Endothelial cell of umbilical vein (primary cell): ENCODE data around the gene C1QB. TPM values are rescaled to one million over a fixed set of nuclear protein-coding genes. Genes with fewer than 3 reads are reported as not detected.

Experiments used
- BruUV-seq: library from RNA; stranded (reverse); fragments of 400-500 nt; replicated peaks from 2 replicates; lab custom pipeline; 2021; lab: Mats Ljungman, UMichigan
- CTCF ChIA-PET: fragments of 300-600, 350-600 bp; sonication (Branson Sonifier 250); formaldehyde crosslinking; loops from one replicate; lab custom pipeline; 2021; ENCODE audit warnings: antibody characterized with exemption, inconsistent platforms; lab: Charles Lee
- POLR2A ChIA-PET: fragments of 300-600, 350-600 bp; sonication (Branson Sonifier 250); formaldehyde crosslinking; loops from one replicate; lab custom pipeline; 2021; ENCODE audit warnings: antibody characterized with exemption, inconsistent platforms; lab: Charles Lee
- DNase-seq: peaks from one replicate; pipeline ENCODE4 v3.0.0-alpha.2; 2011; ENCODE audit warnings: low read depth, low spot score
- FAIRE-seq: peaks from 2 replicates; lab custom pipeline; 2011; peaks lifted over from hg19 to GRCh38; lab: Jason Lieb, UNC
- H2AFZ ChIP-seq: 2 replicates; pipeline ENCODE4 v1.6.0; 2012; ENCODE audit warnings: low read depth, low read length, control low read depth, inconsistent platforms
- H3K27ac ChIP-seq: 2 replicates; pipeline ENCODE4 v1.5.1; 2011; ENCODE audit warnings: low read depth, mild to moderate bottlenecking, control low read depth, low read length, moderate library complexity; ENCODE audit not compliant: insufficient read depth
- H3K27me3 ChIP-seq, 2 experiments: 2 replicates each; pipeline versions ENCODE4 v1.6.0 to v1.6.1; 2011; ENCODE audit warnings: low read length in 2 of 2, mixed read lengths in 1 of 2; ENCODE audit not compliant: control insufficient read depth in 2 of 2, insufficient read depth in 2 of 2
- H3K36me3 ChIP-seq, 2 experiments: 2 replicates in 1 of 2; 3 replicates in 1 of 2; pipeline ENCODE4 v1.5.1; 2011; ENCODE audit warnings: low read length in 2 of 2, mild to moderate bottlenecking in 1 of 2, moderate library complexity in 1 of 2; ENCODE audit not compliant: control insufficient read depth in 2 of 2, insufficient read depth in 2 of 2; ENCODE audit errors: extremely low read depth in 1 of 2
- H3K4me1 ChIP-seq: 3 replicates; pipeline ENCODE4 v1.5.1; 2011; ENCODE audit warnings: mild to moderate bottlenecking, low read length; ENCODE audit not compliant: control insufficient read depth, insufficient read depth; ENCODE audit errors: extremely low read depth
- H3K4me2 ChIP-seq: 2 replicates; pipeline ENCODE4 v1.6.1; 2011; ENCODE audit warnings: low read length, control low read depth, mixed read lengths; ENCODE audit not compliant: insufficient read depth
- H3K4me3 ChIP-seq, 3 experiments: fragments of 200-600 bp in 1 of 3; sonication (generic), shearing (Covaris generic) in 1 of 3; replicated peaks in 1 of 3; 2 replicates each; pipeline ENCODE4 v1.5.1; 2011 to 2016; ENCODE audit warnings: control low read depth in 3 of 3, low read length in 3 of 3, mild to moderate bottlenecking in 2 of 3, inconsistent platforms in 1 of 3, low read depth in 1 of 3, moderate library complexity in 1 of 3; ENCODE audit not compliant: insufficient read depth in 1 of 3
- H3K79me2 ChIP-seq: 2 replicates; pipeline ENCODE4 v1.6.0; 2012; ENCODE audit warnings: low read length, inconsistent platforms; ENCODE audit not compliant: control insufficient read depth, insufficient read depth
- H3K9ac ChIP-seq: replicated peaks from 2 replicates; pipeline ENCODE3; 2011; ENCODE audit warnings: low read length, control low read depth; ENCODE audit not compliant: insufficient read depth; ENCODE audit errors: extremely low read depth
- H3K9me1 ChIP-seq: replicated peaks from 3 replicates; pipeline ENCODE4 v1.6.0; 2011; ENCODE audit warnings: mild to moderate bottlenecking, low read length; ENCODE audit not compliant: control insufficient read depth, insufficient read depth; ENCODE audit errors: extremely low read depth
- H3K9me3 ChIP-seq: replicated peaks from 2 replicates; pipeline ENCODE4 v1.5.1; 2012; ENCODE audit warnings: low read length, inconsistent platforms; ENCODE audit not compliant: control insufficient read depth, insufficient read depth
- H4K20me1 ChIP-seq: replicated peaks from 2 replicates; pipeline ENCODE3; 2011; ENCODE audit warnings: mild to moderate bottlenecking, low read length; ENCODE audit not compliant: control insufficient read depth, insufficient read depth; ENCODE audit errors: extremely low read depth
- EZH2 ChIP-seq: IDR thresholded peaks from 2 replicates; pipeline ENCODE4 v1.6.1; 2012; ENCODE audit warnings: borderline replicate concordance, low read depth, mild to moderate bottlenecking, moderate library complexity, low read length, inconsistent platforms; ENCODE audit not compliant: severe bottlenecking
- MYC ChIP-seq: IDR thresholded peaks from one replicate; pipeline ENCODE4 v1.6.1; 2011; ENCODE audit warnings: mild to moderate bottlenecking, low read depth, low read length
- POLR2A ChIP-seq: IDR thresholded peaks from 2 replicates; pipeline ENCODE4 v1.6.1; 2012; ENCODE audit warnings: low read depth, mild to moderate bottlenecking, control low read depth, low read length
- POLR2AphosphoS5 ChIP-seq: IDR thresholded peaks from 2 replicates; pipeline ENCODE4 v1.6.1; 2012; ENCODE audit warnings: low read depth, mild to moderate bottlenecking, control low read depth, low read length, moderate library complexity; ENCODE audit not compliant: insufficient read depth
- dilution Hi-C: fragments of 300-500 bp; cut with MboI; formaldehyde crosslinking; loops from one replicate; pipeline ENCODE4 v1.15.0; 2019; ENCODE audit warnings: low sequenced_read_pairs; ENCODE audit not compliant: extremely low pct_ligation_motif_present
- intact Hi-C: fragments of 100-400 bp; cut with micrococcal nuclease; formaldehyde crosslinking; loops from one replicate; pipeline ENCODE4 v1.10.0; 2022
- polyA plus RNA-seq, 4 experiments: library from polyadenylated mRNA; depleted of rRNA in 3 of 4; stranded (reverse) in 3 of 4; unstranded in 1 of 4; fragments of >200 nt; gene quantifications; 2 replicates each; pipeline versions ENCODE4 v1.2.1 to v1.2.3, GENCODE V29; 2011 to 2012; ENCODE audit warnings: missing spikeins in 1 of 4
- total RNA-seq: library from RNA; stranded (reverse); gene quantifications from 2 replicates; pipeline ENCODE4 v1.2.3, GENCODE V29; 2021
- TF ChIP-seq, protein P1 (sequence below), 2 donors: IDR thresholded peaks; 1 replicate in 1 of 2; 2 replicates in 1 of 2; pipeline ENCODE4 v1.5.1; 2011; ENCODE audit warnings: low read length in 2 of 2, mild to moderate bottlenecking in 2 of 2, moderate library complexity in 2 of 2, control low read depth in 1 of 2, inconsistent platforms in 1 of 2, low read depth in 1 of 2; ENCODE audit not compliant: insufficient read depth in 1 of 2; ENCODE audit errors: extremely low read depth in 1 of 2

Gene C1QB
- total and polyA plus RNA-seq, 2 donors (not counting 3 experiments of a cell fraction or from before 2014, with no cell fraction given), result not detected

DNA sequence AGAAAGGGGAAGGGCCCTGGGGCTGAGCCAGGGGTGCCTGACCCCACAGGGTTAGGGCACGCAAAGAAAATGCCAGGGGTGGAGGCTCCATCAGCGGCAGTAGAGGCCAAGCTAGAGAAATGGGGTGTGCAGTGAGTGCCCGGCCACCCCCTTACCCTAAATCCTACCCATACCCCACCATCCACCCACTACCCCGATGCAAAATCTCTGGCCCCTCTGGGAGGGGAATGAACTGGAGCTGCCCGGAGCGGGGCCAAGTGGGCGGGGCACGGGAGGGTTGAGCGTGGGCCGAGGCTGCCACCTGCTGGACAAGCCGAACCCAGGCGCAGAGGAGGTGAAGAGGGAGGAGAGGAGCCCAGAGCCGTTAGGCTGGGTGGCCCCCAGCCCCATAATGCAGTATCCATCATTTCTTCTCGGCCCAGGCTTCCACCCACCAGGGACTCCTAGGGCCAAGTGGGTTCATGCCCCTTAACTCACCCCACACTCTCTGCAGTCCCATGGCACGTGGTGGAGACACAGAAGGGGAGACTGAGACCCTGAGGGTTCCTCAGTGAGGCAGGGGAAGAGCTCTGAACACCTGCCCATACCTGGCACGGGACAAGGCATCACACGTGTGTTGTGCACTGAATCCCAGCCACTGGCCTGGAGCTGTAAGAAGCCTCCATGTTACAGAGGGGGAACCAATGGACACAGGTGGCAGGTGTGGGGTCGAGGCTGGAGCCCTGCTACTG is 11.0 kb upstream of the C1QB start:
- ChIA-PET POLR2A (no interaction called here), CTCF (interaction anchor here (0.6 to 5.5 kb wide), 22 partner anchors 8 to 1971 kb away, joined by 3 to 154 read pairs (median 4); partner anchors contain the start of gene ZBTB40)
- Histone ChIP-seq H3K4me1 (no peaks in the 10 kb centered on the region), H3K36me3 (no peaks in the 10 kb centered on the region), H3K27ac (no peak overlapping the region), H3K9me1 (no peaks in the 10 kb centered on the region), H3K9ac (no peak overlapping the region), H3K4me2 (no peak overlapping the region), H2AFZ (no peak overlapping the region), H3K9me3 (no peaks in the 10 kb centered on the region), H3K79me2 (no peaks in the 10 kb centered on the region), H3K4me3 (no peak overlapping the region), H3K27me3 (no peaks in the 10 kb centered on the region), H4K20me1 (no peaks in the 10 kb centered on the region)
- dilution Hi-C loops (no loop called here), intact Hi-C loops (loop anchor here (1.0 to 5.0 kb wide), 2 partner anchors 222 to 945 kb away; no protein-coding TSS in a partner anchor)
- TF ChIP-seq POLR2AphosphoS5 (no peak), MYC (no peak), EZH2 (no peak), POLR2A (no peak)
- TF ChIP-seq, protein P1, sequence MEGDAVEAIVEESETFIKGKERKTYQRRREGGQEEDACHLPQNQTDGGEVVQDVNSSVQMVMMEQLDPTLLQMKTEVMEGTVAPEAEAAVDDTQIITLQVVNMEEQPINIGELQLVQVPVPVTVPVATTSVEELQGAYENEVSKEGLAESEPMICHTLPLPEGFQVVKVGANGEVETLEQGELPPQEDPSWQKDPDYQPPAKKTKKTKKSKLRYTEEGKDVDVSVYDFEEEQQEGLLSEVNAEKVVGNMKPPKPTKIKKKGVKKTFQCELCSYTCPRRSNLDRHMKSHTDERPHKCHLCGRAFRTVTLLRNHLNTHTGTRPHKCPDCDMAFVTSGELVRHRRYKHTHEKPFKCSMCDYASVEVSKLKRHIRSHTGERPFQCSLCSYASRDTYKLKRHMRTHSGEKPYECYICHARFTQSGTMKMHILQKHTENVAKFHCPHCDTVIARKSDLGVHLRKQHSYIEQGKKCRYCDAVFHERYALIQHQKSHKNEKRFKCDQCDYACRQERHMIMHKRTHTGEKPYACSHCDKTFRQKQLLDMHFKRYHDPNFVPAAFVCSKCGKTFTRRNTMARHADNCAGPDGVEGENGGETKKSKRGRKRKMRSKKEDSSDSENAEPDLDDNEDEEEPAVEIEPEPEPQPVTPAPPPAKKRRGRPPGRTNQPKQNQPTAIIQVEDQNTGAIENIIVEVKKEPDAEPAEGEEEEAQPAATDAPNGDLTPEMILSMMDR (IDR thresholded peaks at IDR 0.05; ENCODE audit: extremely low read depth in 1 of 2, insufficient read depth in 1 of 2, low read depth in 1 of 2, low read length in 2 of 2), result peak; percentile 85 to 94
- BruUV-seq, result no TSS peak
- DNase-seq, result peak; percentile 43
- peak; percentile 86 for FAIRE-seq
